ENCODE results near the gene GAB1.
A peak's percentile ranks its signal among the peaks of the same experiment; 100 is the strongest.

Gene GAB1

DNA sequence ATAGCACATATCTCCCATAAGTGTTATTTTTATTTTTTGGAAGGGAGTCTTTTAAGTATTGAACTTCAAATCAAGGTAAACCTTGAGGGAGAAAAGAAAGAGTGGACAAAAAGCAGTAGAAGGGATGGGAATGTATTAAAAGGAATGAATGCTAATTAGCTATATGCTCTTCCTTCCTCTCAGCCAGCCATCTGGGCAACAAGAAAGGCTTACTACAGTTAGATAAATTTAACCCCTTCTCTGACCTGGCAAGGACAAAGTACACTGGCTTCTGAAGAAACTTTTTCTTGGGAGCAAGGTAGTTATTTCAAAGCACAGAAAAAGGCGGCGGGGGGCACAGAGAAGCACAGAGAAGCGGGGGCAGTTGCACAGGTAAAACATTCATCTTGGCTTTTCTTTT, 54.6 kb downstream of the GAB1 start:
- no peak for DNase-seq

DNA sequence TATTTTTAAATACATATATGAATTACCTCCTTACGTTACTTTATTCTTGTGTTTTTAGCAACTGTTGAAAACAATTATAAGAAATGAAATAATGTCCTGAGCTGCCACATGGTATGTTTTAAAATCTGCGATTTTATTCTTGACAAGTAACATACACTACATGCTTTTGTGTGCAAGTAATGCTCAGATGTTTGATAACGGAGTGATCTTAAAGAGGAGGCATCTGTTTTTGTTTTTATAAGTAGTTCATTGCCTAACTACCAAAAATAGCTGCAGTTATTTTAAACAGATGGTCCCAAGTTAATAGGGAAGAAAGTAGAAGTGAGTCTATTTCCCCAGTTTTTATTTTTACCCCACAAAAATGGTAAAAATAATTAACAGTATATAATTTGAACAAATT, 55.2 kb downstream of the GAB1 start:
- DNase-seq: no peak

DNA sequence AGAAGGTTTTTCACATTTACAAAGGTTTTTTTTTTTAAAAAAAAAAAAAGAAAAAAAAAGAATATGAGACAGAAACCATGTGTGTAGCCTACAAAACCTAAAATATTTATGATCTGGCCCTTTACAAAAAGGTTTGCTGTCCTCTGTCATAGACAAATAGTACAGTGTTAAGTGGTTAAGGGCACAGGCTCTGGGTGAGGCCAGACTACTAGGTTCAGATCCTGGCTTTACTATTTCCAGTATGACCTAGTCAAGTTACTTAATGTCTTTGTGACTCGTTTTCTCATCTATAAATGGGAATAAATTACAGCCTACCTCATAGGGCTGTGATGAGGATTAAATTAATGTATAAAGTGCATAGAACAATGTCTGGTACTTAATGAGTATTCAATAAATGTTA, 56.5 kb downstream of the GAB1 start:
- no peak for DNase-seq

DNA sequence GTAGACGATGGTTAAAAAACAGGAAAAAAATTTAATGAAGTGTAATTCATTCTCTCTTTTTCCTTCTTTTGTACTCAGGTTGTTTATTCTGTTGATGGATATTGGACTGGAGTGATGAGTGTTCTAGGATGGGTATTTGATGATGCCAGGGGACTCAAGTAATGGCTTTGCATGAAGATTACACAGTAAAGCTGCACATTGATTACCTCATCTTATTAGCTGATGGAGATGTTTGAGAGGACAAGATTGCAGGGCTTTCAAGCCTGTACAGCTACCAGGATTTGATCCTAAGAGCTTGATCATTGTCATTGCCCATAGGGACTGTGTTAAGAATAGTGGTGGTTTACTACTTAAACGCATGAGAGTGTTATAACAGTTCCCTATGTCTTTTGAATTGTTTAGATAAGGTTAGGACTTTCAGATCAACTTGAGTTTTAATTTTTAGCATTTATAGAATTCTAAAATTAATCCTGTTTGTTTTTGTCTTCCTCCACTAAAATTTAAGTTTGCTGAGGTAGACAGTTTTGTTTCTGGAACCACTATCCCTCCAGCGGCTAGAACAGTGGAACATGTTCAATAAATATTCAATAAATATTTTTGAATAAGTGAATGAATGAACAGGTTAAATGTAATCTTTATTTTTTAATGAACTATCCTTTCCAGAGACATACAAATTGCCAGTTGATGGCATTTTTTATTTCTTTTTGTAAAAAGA, 58.2 kb downstream of the GAB1 start:
- no peak for DNase-seq

DNA sequence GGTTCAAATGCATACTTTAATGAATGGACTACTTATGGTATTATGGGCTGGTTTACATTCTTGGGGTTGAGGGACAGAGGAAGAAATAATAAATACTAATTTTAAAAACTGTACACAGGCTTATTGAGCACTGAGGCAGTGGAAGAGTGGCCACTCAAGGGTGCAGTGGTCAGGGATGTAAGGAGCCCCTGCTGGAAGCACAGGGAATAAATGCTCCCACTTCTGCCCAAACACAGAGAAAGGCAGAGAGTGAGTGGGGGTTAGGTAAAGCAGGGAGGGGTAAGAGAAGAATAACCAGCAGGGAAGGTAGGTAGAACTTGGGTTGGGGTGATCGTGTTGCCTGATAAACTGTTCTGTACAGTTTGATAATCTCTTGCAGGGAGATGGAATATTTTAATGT, 60.0 kb downstream of the GAB1 start:
- no peak for DNase-seq

DNA sequence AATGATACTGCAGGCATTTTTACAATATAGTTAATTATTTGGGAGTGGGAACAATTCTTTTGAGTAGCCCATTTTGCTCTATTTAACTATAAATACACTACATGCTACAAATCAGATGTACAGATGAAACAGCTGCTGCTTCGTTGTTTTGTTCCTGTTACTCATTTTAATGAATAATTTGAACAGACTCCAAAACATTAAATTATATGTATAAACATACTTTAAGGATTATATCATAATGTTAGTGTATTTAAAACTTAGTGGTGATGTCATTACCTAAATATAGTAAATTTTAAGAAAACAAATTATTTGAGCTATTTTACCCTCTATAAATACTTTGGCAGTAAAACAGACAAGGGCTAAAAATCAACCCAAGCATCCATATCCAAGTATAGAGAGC, 60.7 kb downstream of the GAB1 start:
- DNase-seq: no peak

DNA sequence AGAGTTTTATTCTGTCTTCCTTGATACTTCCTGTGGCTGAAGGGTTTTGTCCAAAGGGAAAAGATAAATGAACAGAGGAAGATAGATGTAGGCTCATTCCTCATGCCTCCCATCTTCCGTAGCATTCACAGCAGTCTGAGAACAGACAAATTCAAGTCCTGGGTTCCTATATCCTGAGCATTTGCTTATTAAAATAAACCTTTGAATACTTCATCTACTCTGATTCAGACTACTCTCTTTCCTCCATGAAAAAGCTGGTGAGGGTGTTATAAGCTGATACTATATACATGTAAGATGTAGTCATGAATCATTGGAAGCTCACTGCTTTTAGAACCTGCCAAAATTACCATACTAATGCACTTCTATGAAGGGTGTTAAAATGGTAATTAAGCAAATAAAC, 61.2 kb downstream of the GAB1 start:
- no peak for DNase-seq

DNA sequence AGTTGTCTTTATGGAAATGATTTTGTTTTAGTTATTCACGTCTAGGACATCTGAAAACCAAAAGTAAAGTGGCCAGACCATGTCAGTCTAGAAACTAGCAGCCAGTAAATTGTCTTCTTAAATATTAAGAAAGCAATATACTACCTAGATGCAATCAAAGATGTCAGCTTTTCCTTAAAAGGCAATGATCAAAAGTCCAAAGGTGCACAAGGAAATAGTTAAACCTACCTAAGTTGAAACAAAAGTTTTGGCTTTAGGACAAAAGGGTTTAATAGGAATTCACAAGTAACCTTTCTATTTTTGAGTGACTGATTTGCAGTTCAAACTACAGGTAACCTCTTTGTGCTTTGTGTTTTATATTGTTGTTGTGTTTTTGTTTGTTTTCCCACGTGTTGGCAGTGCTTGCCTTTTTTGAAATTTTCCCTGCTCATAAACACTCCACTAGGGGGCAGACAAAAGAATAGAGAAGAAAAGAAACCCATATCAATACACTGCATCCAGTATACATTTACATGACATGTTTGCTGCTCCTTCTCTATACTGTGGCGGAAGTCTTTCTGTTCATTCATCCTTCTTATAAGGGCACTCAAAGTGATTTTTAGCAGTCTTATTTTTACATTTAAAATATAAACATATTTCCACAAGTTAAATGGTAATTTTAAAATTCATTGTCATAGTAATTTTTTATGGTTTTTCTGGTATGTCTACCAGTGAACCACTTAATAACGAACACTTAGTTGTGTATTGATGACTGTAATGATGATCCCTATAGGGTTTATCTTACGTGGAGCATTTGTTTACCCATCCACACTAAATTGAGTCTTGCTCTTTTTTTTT, 62.7 kb downstream of the GAB1 start:
- DNase-seq: peak; percentile 7

DNA sequence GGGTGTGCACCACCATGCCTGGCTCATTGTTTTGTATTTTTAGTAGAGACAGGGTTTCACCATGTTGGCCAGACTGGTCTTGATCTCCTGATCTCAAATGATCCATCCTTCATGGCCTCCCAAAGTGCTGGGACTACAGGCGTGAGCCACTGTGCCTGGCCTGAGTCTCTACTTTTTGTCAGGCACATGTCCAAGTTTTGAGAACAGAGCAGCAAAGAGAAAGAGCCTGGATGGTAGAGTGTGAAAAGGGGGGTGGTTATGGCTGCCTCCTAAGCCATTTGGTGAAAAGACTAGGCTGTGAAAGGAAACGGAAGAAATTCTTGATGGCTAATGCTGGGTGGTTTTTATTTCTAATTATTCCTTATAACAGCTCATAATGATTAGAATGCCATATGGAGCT, 63.4 kb downstream of the GAB1 start:
- DNase-seq: no peak

DNA sequence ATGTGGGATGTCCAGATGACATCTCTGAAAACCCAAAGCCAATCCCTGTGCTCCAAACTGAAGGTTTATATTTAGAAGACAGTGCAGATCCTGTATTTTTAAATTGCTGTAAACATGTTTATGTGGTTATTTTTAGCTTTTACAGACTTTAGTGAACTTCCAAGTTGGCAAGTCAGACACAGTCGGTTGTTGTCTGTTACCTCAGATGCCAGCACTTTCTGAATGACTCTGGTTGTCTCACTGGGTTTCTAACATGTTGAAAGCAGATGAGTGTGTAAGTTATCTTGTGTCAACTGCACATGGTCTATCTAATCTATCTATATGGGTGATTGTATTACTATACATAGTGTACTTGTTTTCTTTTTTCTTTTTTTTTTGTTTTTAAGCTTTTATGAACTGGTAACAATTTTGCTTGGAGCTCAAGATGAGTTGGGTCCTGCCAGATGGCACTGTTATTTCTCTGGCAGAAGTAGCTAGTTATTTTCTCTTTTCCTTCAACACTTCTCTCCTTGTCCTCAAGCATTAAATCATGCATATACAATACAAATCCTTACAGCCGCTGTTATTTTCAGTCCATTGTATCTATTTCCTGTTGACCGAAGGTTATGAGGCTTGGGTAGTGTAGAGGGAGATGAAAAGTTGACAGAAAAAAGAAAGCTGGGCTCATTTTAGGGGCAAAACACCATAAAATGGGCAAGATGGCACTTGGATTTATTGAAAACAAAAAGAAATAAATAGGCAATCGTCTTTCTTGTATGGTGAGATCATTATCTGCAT, 66.3 kb downstream of the GAB1 start:
- no peak for DNase-seq

DNA sequence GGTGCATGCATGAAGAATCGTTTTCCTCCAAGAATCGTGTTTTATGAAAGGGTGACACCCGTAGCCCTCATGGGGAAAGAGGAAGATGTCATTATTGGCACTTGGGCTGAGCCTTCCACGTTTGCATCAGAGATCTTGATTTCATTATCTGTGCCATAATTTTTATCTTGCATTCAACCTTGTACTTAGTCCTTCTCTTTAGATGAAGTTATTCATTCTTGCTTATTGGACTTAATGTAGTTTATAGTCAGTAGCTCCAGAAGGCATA, 66.8 kb downstream of the GAB1 start:
- DNase-seq: no peak

DNA sequence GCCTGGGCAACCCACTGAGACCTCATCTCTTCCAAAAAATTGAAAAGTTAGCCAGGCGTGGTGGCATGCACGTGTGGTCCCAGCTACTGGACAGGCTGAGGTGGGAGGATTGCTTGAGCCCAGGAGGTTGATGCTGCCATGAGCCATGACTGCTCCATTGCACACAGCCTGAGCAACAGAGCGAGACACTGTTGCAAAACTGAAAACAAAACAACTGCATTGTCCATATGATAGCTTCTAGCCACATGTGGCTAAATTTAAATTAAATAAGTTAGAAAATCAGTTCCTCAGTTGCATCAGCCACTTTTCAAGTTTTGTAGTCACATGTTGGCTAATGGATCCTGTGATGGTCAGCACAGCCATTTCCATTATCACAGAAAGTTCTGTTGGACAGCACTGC, 67.9 kb downstream of the GAB1 start:
- no peak for DNase-seq

DNA sequence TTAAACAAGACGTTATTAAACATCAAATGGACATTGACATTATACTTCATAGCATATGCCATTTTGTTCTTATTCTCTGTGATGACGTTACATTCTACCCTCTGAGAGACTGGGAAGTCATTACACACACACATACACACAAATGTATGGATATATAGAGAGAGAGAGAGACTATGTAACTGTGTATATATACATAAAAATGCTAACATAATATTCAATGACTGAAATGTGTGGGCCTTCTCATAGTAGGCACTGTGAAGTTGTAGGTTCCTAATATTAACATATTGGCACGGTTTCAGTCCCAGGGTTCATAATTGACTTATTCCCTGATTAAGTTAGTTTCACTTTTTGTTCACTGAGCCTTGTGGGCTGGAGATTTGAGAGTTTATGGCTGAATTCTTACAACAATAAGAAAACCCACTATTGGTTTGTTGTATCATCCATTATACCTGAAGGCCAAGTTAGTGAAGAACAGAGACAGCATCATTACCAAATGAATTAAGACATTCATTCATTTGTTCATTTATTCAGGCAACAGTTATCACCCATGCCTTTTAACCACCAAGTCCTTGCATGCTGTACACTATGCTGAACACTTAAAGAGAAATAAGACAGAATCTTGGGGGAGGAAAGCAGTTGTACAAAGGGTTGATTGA, 68.5 kb downstream of the GAB1 start:
- no peak for DNase-seq

DNA sequence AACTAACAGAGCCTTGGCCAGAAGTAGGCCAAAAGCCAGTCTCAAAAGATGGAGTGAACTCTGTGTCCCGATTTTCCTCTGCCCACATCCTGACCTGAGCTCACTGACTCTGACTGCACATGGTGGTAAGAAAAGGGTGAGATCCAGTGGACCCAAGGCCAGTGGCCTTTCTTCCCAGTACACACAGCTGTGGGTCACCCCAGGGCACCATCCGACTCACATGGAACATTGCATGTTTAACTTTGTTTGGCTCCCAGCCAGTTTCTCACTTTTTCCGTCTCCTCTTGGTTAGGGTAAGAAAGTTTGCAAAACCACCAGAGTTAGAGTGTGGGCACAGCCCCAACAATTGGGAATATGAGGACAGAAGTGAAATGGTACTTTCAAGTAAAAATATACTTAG, 69.8 kb downstream of the GAB1 start:
- no peak for DNase-seq

DNA sequence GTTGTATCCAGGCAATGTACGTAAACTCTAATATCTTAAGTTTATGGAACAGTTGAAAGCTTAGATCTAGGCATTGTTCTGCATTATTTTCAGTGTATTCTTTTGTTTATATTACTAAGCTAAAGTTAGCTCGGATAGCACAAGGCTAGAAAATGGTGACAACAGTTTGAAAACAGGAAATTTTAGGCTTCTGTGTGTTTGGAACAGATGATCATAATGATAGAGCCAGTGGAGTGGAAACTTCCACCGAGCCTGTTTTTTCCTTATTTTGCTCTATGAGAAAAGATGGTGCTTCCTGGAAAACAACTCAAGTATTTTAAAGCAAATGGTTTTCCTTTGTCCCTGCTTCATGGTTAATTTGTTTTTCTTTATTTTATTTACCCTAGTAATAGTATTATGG, 70.8 kb downstream of the GAB1 start:
- no peak for DNase-seq

DNA sequence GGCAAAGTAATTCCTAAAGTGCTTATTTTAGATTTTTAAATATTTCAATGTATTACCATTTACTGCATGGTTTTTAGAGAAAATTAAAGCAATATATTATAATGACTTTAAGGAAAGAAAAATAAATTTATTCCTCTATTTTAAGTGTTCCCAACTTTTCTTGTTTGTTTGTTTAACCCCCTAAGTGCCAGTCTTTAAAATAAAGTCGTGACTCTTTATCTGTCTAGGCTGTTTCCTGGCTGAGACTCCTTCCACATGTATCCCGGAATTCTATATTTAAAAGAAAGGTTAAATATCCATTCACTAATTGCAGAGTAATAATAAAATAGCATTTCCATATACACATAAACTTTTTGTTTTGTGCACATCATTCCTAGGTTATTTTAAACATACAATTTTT, 71.2 kb downstream of the GAB1 start:
- no peak for DNase-seq

DNA sequence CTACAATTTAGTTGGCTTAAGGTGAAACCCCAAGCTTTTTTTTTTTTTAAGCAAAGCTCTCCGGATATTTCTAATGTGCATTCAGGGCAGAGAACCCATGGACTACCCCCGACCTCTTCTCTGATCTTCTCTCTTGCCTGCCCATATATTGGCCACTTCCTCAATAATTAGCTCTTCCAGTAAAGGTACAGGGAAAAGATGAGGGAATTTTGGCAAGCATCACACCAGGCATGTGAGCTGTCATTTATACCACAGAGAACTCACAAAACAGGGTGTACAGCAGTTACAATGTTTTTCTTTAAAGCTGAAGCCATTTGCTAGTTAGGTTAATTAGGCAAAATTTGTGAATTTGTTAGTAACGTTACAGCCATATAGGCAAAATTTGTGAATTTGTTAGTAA, 73.3 kb downstream of the GAB1 start:
- DNase-seq: no peak

DNA sequence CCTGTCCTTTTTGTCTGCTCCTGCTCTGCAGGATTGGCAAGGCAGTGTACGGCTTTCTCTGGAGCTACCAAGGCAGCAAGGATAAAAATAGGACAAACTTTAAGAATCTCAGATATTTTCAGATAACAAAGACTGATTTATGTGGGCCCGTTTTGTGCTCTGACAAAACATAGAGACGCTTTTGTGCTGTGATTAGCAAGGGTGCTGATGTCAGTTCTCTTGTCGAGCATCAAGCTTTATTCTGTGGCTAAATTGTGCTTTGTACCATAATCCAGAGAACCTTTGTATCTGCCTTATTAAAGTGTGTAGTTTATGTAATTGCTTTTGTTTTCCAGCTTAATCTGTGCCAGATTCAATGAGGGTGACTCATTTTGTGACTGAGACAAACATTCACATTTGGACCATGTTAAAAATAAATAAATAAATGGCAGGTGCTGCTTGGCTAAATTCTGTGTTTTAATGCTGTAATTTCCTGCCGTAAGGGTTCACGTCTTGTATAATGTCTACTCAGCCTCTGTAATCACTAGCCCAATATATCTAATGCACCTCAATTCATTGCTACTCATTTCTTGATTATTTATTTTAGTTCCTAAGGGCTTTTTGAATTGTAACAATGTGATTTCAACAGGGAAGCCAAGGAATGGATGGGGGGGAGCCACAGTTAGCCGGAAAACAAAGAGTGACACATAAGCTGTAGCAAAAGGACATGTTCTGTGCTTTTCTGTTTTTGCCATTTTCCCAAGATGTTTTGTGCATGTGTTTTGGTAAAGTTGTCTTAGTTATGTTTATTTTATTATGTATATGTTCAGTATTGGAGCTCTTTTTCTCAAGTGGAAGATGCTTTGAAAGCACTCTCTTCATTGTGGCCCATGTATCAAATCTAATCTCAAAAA, 75.1 kb downstream of the GAB1 start:
- DNase-seq: no peak

DNA sequence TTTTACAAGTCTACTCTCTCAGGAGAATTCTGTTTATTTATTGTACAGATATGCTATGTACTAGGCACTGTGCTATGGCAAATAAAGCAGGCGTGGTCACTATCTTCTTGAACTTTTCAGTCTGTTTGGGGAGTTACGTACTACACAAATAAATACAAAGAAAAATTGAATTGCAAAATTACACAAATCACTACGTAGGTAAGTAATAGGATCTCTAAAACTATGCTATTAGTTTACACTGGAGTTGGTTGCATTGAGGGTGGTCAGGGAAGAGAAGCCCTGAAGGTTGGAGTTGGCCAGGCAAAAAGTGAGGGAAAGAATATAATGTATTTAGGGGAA, 75.7 kb downstream of the GAB1 start:
- DNase-seq: no peak

DNA sequence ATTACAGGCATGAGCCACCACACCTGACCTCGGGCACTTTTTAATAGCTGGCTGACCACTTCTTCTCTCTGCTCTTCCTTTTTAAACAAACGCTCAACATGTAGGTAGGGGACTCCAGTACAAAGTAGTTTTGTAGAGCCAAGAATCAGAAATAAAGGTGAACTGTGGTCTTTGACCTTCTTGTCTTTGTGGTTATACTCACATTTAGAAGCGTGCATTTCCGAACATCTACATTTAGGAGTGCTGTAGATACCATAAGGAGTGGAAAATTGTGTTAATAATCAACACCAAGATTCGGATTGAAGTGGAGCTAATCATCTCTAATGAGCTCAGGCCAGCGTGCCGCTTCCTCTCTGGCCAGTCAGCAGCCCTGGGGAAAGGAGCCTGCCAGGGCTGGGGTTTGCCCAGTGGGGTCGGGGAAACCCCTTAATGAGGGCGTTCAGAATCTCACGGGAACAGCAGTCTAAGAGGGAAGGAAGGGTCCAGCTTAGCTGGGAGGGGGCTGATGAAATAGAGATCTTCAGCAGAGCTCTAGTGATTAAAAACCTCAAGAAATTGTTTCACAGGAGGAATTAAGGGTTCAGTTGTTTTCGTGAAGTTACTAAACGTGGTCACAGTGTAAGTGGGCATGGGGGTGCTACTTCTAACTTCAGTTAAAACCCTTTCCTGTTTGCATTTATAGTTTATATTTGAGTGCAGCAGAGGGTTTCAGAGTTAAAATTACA, 81.2 kb downstream of the GAB1 start:
- DNase-seq: no peak

DNA sequence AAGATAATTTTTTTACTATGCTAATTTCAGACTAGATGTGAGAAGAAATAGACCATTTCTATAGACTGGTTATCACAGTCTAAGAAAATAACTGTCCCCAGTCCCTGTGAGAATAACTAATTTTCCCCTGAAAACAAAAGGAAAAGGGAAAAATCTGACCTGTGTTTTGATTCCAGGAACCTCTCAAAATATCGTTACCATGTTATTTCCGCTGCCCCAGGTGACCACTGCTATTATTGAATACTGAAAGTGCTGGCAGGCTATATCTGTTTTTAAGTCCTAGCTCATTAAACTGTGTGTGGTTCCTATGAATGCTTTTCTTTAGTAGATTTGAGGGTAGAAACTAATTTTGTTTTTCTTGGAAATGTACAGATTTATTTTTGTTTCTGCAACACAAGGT, 83.6 kb downstream of the GAB1 start:
- DNase-seq: no peak

DNA sequence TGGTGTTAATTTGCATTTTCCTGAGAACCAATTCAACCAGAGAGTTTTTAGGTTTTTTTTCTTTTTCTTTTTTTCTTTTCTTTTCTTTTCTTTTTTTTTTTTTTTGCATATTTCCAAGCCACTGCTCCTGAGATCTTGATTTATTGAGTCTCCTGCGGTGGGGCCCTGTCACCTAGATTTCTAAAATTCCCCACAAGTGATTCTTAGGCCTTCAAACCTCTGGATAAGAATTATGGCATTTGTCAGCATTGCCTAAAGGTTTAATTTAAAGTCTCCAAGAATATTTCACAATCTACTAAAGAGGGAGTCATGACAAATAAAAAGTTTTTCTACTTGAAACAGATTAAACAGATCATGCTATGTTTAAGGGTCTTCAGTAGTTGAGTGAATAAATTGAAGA, 84.9 kb downstream of the GAB1 start:
- no peak for DNase-seq
